ENCODE results near the gene OPCML.

OPCML gene

DNA sequence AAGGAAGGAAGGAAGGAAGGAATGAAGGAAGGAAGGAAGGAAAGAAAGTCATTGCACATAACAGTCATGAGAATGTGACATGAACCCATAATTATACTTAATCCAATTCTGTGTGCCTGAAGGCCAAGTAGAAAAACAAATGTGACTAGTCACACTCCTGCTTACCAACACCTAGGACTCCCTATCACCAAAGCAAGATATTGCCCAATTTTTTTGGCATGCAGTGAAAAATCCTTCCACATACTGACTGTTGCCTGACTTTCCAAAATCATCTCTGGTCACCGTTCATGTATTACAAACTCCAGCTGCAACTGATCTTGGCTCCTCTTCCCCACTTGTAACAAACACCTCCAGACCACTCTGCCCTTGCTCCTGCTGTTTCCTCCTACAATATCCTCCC is 516.8 kb downstream of the OPCML start:
- FAIRE-seq = no peak

DNA sequence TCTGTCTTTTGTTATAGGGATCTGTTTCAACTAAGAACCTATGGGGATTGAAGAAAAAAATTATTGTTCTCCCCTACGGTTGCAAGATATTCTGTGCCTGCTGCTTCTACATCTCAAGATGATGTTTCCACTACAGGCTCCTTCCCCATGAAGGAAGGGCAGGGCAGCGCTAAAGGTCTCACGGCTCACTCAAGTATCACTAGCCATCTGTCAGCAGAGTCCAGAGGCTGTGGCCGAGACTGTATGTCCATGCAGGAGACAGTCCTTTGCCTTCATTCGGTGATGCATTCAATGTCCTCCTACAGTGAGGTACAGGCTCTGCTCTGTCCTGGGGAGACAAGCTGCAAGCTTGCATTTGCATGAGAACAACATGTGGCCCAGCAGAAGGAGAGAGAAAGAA is 518.0 kb downstream of the OPCML start:
- no peak for FAIRE-seq

DNA sequence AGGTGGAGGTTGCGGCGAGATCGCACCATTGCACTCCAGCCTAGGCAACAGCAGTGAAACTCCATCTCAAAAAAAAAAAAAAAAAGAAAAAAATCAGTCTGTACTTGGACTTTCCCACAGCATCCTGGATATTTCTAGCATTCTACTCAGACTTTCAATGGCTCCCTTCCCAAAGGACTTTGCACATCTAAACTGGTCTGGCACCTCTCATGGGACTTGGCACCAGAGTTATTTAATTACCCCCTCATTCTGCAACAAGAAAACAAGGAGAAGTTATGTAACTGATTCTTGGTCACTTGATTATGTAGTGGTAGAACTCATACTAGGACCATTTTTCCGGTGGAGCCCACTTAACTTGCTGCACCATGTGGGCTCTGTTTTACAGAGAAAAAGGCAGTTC is 519.5 kb downstream of the OPCML start:
- no peak for FAIRE-seq

DNA sequence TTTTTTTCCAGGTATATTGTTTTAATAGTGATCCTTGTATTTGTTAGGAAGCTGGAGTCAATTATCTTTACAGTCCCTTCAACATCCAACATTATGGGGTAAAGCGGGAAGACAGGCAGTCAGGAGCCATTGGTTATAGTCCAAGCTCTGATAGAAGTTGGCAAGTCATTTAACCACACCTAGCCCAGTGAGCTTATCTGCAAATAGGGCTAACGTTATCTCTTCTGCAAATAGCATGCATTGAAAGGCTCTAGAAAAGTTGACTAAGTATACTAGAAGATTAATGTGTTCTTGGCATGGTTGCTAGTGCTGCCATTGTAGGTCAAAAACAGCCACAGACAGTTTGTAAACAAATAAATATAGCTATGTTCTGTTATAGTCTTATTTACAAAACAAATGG is 520.7 kb downstream of the OPCML start:
- FAIRE-seq = no peak

DNA sequence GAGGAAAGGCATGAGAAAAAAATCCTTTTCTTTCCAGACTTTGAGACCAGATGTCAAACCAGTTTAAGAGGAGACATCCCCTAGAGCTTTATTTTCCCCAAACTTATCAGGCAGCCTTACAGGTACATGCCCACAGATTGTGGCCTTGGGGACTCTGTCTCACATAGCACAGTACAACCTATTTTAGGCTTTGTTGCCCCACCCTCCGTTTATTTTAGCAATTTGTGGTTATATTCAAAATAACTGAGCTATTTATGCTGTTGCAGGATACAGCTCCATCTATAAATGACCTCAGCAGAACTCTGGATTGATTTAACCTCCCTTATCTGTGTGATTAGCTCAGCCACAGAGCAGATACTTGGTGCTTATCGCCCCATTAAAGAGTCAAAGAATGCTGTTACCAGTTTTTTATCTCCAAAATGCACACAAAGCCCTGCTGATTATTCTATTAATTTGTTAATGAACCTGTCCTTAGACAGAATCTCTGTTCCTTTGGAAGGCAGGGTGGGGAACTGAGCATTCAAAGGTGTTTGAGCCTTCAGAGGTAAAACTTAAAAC is 525.2 kb downstream of the OPCML start:
- no peak for FAIRE-seq

DNA sequence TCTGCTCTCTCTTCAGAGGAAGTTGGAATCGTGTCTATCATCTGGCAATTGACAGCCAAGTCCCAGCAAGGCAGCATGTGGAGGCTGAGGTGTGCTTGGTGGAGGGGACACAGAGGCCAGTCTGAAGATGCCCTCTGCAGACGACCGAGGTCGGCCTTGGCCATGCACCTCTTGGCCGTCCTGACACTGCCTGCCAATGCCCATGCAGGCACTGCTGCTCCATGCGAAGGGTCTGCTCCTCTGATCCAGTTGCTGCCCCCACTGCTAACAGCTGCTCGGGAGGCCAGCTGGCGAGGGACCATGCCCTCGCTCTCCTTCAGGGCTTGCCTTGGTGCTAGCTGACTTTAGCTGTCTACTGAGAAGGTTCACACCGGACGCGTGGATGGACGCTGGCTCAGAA is 527.9 kb downstream of the OPCML start:
- no peak for FAIRE-seq

DNA sequence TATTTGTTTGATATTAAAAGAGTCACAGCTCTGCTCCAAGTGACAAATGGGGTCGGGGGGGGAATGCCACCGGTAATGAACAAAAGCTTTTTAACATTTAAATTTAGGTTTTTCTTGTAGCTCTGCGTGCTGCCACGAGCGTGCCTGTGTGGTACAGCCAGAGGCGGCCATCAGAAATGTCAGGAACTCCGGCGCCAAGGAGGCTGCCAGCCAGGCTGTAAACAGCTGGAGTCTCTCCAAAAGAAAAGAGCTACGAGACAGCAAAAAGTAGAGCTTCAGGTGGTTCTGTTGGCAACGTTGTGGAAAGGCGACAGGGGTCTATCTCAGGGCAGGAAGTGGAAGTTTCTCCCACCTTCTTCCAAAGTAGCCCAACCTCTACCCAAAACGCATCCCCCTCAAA is 532.8 kb downstream of the OPCML start:
- FAIRE-seq = no peak

DNA sequence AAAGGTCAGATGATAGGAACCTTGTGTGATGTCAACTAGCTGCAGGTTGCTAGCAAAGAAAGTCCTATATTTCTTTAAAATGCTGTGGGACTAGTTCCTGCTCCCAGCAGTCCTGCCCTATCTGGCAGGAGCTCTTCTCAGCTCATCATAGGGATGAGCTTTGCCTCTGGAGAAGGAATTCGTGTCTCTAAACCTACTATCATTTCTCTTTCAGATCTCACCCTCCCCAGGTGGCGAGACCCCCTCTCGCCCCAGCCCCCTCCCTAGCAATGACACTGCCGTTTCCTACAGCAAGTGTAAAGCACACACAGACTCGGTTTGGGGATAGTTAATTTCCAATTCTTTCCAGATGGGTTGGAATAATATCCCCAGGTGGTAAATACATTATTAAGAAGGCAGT is 533.3 kb downstream of the OPCML start:
- FAIRE-seq = no peak

DNA sequence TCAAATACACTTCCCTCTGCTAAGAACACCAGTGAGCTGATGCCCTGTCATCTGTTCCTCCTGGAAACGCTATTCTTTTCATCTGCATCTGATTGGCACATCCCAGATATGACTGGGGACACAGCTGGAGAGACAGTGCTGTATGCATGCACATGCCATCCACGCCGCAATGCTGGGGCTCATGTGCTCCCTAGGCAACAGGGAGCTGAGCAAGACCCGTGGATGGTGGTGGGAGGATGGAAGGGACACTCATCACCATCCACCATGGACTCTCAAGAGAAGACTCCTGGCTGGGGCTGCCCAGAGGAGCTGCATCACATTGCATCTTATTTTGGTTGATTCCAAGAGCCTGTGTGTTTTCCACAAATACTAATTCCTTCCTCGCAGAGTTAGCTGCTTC is 534.9 kb downstream of the OPCML start:
- FAIRE-seq = no peak

DNA sequence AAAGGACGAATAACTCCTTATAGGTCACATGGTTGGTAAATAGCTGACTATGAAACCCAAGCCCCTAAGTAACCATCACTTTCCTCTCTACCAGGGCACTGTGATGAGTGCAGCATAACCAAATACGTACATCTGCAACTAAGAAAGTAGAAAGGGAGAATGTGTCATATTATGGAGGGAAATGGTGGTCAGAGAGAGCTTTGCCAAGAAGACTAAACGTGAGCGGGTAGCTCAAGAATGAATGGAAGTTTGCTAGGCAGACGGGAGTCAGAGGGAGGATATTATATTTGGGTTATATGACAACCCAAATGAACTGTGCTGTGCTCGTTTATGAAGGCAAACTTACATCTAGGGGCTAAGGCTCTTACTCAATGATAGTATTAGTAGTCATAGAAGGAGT is 537.3 kb downstream of the OPCML start:
- no peak for FAIRE-seq

DNA sequence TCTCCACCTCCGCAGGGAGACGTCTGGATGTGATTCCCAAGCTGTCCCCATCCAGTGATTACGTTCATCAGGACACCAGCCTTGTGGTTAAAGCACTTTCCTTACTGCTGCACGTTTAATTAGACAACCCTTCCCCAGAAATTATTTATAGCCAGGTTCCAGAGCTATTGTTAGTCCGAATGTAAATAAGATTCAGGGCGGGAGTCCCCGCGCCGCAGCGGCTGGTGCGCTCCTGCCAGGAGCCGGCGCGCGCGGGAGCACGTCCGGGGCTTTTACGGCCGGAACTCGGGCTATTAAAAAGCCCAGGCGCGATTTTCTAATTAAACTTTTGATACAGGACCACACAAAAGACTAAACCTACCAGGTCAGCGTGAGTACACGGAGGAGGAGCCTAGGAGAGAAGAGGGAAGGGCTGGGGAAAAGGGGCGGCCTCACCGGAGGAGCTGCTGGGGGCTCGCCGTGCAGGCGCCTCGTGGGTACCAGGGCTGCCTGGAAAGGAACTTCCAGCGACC is 538.3 kb downstream of the OPCML start:
- no peak for FAIRE-seq

DNA sequence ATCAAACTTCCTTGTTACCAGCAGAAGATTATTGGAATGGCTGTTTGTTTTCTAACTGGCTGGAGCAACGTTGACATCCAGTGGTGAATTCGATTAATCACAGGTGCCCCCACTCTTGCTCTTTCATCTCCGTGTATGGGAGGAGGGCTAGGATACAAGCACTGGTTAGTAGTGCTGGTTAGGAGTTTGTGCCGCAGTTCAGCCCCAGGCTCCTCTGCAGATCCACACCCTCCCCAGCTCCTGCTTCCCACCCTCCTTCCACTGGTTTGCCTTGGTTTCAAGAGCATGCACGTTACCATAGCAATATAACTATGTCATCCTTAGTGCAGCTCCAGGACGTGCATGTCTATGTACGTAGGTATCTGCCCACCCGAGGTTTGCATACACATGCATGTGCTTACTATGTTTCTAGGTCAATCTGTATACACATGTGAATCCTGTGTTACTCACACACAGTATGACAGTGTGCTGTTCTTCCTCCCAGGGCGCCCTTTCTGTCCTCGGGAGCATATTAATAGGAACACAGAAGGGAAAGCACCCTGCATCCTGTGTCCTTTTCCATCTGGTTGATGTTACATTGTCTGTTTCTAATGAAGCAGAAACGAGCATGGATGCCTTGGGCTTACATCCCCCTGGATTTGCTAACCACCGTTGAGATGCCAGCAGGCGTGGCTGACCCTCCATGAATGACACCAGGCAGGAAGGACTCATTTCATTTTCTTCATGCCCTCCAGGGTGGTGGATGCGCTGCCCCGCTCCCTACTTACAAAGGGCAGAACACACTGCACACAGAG is 539.3 kb downstream of the OPCML start:
- FAIRE-seq = no peak

DNA sequence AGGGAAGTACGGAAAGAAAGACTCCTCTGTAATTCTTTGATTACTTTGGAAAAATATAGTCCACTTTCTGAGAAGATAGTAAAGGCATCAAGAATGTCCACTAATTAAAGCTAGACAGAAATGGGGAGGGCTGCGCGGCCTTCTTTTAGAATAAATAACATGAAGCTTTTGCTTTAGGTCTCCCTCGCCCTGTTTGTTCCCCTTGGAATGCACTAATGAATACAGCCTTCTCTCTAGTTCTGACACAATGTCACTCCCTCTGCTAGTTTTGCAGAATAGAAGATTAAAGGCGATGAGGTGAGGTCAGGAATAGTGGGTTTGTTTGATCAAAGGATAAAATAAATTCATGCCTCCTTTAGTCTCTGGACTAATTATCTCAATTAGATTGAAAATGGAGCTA is 543.9 kb downstream of the OPCML start:
- no peak for FAIRE-seq

DNA sequence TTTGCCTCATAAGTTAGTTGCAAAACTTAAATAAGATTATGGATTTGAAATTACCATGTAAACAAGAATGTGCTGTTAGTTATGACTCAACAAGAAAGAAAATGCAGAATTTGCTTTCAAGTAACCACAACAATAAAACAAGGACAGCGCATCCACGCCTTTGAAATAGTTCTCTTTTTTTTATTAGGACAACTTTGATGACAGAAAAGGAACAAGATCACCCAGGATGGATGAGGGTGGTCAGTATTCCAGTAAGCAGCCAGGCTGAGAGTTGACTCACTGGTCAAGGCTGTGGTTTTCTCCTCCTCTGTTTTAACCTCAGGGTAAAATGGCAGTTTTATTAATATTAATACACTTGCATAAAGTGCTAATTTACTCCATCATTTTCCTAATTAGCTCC is 544.4 kb downstream of the OPCML start:
- FAIRE-seq = no peak

DNA sequence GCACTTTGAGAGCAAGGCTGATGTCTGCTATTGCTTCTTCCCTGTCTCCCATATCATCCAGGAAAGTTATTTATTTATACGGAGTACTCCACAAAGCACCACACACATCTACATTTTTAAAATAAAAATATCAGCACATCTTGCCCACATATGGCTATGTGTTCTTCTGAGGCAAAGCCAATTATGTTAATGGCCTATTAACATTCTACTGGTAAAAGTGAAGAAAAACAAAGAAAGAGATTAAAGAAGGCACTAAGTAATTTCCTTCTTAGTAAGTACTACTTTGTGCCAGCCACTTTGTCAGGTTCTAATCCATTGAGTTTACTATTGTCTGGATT is 548.7 kb downstream of the OPCML start:
- FAIRE-seq = no peak

DNA sequence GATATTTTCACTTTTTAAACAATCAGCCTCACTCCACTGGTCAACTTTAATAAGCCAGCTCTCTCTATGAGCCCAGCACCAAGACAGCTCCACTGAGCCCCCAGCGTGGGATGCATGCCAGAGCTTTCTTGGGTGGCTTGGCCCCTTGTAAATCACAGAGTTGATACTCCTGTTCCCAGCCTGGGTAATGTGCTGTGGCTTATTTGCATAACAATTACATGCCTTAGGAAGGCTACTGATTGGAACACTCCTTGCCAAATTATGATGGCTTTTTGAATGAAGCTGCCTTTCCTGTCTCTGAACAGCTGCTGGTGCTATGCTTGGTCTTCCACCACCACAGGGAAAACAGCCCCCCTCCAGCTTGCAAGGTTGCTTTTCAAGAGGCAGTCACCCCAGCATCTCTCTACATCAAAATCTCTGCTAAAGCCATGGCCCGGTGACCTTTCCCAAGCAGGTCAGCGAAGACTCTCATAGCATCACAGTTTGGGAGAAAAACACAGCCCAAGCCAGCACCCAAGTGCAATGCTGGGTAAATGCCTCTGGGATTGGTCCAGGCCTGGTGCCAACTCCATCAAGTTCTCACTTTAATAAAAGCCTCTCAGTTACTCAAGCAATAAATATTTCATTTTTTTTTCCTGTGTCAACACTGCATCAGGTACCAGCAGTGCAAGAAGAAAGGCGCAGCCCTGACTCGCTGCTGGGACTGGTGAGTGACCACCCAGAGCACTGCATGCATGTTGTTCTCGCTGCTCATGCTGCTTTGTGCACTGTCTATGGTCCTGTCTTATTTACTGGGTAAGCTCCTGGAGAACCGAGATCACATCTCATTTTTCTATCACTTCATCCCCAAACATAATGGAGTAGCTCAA is 549.3 kb downstream of the OPCML start:
- no peak for FAIRE-seq

DNA sequence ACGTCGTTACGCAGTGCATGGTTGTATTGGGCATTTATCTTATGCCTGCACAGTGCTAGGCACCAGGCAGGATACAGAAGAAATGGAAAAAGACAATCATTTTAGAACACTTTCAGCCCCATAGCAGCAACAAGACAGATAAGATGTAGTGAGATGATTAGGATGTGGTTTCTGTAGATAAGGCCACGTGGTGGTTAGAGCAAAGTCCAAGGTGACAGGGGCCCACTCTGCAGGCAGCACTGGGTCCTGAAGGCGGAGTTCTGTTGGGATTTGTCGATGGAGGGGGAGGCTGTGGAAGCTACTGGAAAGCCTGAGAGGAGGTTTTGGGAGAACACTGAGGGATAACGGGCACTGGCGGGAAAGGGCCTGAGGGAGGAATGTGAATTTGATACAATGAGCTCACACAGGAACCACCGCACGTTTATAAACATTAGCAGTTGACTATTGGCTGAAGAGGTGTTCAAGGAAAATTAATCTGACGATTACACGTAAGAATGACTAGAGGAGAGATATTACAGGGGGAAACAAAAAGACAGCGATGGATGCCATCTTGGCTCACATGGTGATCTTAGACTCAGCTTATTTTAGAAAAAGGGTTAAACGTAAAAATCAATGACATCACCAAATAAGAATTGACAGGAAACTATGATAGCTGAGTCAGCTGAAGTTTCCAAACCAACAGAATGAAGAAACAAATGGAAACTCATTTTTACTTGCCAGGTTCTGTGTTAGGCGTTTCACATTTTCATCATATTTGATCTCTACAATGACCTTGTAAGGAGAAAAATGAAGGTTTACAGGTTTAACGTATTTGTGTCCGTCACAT is 551.0 kb downstream of the OPCML start:
- FAIRE-seq = no peak

DNA sequence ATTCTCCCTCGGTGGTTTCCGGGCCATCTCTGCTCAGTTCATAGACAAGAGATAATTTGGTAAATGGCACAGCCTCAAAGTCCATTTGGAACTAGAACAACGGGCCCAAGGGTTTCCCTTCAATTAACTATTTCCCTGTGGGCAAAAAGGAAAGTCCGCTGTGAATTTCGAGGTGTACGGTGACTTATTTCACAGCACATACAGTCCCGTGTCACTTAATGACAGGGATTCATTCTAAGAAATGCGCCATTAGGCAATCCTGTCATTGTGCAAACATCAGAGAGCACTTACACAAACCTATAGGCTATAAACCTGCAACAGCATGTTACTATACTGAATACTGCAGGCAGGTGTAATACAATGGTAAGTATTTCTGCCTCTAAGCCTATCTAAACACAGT is 551.6 kb downstream of the OPCML start:
- no peak for FAIRE-seq

DNA sequence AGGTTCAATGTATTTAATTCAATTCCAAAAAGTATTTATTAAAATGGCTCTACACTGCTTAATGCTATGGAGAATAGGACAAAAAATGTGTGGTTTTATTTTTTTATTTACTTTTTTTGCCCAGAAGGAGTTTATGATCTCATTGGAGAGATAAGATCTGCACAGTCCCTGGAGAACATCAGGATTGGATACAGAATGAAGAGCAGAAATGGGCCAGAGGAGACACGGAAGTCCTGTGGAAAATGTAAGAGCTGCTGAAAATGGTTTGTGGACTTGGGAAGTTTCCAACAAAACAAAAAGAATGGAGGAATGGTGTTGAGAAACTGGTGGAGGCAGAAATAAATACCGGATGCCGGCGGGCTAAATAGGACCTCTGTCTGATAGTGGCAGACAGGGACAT is 554.6 kb downstream of the OPCML start:
- FAIRE-seq = no peak

DNA sequence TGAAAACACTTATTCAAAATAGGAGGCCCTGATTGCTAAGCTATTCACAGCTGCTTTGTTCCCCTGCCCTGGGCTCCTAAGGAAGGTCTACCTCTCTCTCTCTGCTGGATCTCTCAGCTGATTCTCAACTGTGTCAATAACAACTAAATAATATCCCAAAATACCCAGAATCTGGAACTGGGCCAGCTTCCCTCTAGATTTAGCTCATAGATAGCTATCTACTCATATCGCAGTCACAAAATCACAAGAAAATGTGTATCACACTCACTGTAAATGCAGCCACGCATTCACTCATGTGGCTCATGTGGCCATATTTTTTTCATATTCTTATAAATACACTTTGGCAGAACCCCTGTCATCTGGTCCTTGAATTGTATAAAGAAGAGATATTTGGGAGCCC is 555.1 kb downstream of the OPCML start:
- no peak for FAIRE-seq

DNA sequence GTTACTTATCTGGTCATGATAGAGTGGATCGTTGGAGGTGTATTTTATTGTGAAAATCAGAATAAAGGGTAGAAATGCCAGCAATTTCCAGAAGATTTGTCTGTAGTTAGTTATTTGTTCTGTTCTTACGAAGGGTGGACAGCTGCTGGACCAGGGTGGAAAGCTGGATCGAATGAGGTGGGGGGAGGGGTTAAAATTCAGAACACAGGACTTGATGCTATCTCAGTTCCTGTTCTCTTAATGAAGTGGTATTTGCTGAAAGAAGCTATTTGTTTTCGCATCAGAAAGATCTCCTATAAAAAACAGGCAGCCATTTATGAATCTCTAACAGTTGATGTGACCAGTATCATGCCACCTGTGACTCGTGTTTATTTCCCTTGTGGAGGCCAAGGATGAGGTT is 556.2 kb downstream of the OPCML start:
- FAIRE-seq = no peak

DNA sequence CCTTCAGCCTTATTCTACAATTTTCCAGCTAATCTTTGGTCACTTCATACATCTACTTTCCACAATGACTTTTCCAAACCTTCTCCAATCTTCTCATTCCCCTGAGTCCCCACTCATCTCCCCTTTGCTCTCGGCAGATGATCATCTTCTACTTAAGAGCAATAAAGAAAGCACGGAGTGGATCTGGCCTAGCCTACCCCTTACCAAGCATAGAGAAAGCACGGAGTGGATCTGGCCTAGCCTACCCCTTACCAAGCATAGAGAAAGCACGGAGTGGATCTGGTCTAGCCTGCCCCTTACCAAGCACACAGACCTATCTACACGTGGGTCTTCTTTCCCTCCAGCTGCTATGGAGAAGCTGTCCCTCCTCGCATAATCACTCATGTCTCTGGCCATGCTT is 558.6 kb downstream of the OPCML start:
- no peak for FAIRE-seq

DNA sequence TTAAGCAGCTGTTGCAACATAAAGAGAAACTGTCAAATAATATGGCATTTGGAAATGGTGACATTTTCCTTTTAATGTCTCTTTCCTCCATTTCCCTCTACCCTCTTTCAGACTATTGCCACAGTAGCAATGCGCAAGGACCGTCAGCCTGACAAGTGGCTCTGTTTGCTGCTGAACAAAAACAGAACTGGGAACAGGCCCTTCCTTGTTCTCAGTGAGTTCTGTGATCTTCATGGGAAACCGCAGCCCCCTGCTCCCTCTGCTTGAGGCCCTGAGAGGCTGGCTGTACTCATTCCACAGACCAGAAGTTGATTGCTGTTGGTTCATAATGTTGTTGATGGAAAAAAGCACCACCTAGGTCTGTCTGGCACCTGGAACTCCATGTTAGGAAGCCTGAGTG is 559.7 kb downstream of the OPCML start:
- FAIRE-seq = no peak
